HG02642 (cell line): ENCODE data around the gene DSTN.

Experiments used
- ATAC-seq: cut with Tn5 transposase; IDR thresholded peaks from one replicate; pipeline ENCODE4 v1.9.1; 2021; ENCODE audit warnings: mild to moderate bottlenecking; ENCODE audit not compliant: unreplicated experiment, poor library complexity

DSTN gene

GRCh38 chr20:17634661-17635331 is 64.9 kb downstream of the DSTN start:
- no peak for ATAC-seq

GRCh38 chr20:17635332-17636244 is 65.7 kb downstream of the DSTN start:
- no peak for ATAC-seq

- ATAC-seq: no peak
Measured at GRCh38 chr20:17636523-17637412, 66.9 kb downstream of the DSTN start.

- no peak for ATAC-seq
Measured at GRCh38 chr20:17637413-17637780, 67.5 kb downstream of the DSTN start.

- ATAC-seq: no peak
Measured at GRCh38 chr20:17637985-17638640, 68.2 kb downstream of the DSTN start.

GRCh38 chr20:17638835-17639407 is 69.0 kb downstream of the DSTN start:
- ATAC-seq: no peak

GRCh38 chr20:17640146-17640874 is 70.4 kb downstream of the DSTN start:
- ATAC-seq: no peak

- ATAC-seq: no peak
Measured at GRCh38 chr20:17640875-17641378, 71.1 kb downstream of the DSTN start.

- no peak for ATAC-seq
Measured at GRCh38 chr20:17641520-17641964, 71.7 kb downstream of the DSTN start.

- ATAC-seq: no peak
Measured at GRCh38 chr20:17641993-17642392, 72.1 kb downstream of the DSTN start.

GRCh38 chr20:17642404-17643269 is 72.8 kb downstream of the DSTN start:
- ATAC-seq: no peak

- ATAC-seq: no peak
Measured at GRCh38 chr20:17643531-17644188, 73.8 kb downstream of the DSTN start.

GRCh38 chr20:17644451-17644850 is 74.6 kb downstream of the DSTN start:
- ATAC-seq: no peak

- ATAC-seq: no peak
Measured at GRCh38 chr20:17645010-17645409, 75.1 kb downstream of the DSTN start.

GRCh38 chr20:17645546-17646208 is 75.8 kb downstream of the DSTN start:
- no peak for ATAC-seq

- ATAC-seq: no peak
Measured at GRCh38 chr20:17646209-17646960, 76.5 kb downstream of the DSTN start.
